ENCODE data around the gene TMEM255A.

The TMEM255A gene

DNA sequence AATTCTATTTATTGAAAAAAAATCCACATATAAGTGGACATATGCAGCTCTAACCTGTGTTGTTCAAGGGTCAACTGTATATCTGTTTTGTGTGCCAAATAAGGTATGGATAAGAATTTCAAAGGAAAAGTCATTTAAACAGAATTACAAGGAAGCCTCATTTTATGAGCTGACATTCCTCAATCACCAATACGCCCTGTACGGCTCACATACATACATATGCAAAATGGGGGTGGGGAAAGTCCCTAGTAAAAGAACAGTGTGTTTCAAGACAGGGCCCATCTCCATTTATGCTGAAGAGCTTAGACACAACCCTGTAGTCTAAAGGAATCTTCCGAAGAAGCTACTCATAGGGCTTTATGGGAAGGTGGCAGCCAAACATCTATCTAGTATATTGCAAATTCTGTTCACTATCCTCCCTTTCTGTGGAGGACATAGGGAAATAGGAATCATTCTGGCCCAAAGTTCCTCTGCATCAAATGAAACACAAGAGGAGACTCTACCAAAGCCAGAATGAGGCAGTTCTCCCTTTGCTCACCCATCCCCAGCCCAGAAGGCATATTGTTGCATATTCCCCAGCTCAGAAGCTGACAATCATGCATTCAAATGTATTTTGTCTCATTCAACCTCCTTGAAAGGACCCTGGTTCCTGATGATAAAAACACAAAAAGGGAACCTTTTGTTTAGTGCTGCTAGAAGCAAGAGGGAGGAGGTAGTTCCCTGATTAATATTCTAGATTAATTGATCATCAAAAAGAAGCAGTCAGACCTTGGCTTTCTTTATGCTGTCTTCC is 74.4 kb downstream of the TMEM255A start:
- no peak for DNase-seq (ENCODE audit: low spot score)
- no peak overlapping the region for H3K27ac ChIP-seq (replicated peaks; ENCODE audit: low read length)

GRCh38 chrX:120235284-120235683 is 76.0 kb downstream of the TMEM255A start:
- no CpG with 5 or more reads among the region's 6 CpGs for WGBS, 2 donors (ENCODE audit: extremely low coverage in 2 of 2, insufficient read length in 2 of 2, insufficient replicate concordance in 1 of 2)
- H3K9ac ChIP-seq (ENCODE audit: low read depth, low read length, poor library complexity): no peak overlapping the region
- peaks cover 0 to 14% of the 10 kb centered on the region in 2 donors for H3K9me3 ChIP-seq (replicated peaks in 1 of 2; ENCODE audit: control insufficient read depth in 2 of 2, insufficient read depth in 1 of 2, low read depth in 1 of 2, low read length in 2 of 2)
- H3K36me3 ChIP-seq (replicated peaks in 1 of 2; ENCODE audit: control insufficient read depth in 2 of 2, insufficient read depth in 2 of 2, low read length in 2 of 2): peaks cover 0 to 3% of the 10 kb centered on the region in 2 donors
- H2AK5ac ChIP-seq (ENCODE audit: low read depth, low read length): no peak overlapping the region
- H2AFZ ChIP-seq (ENCODE audit: low read length): no peak overlapping the region
- H3K4me3 ChIP-seq (ENCODE audit: low read length in 2 of 2): no peak overlapping the region
- H3K4me1 ChIP-seq (ENCODE audit: control insufficient read depth in 2 of 2, insufficient read depth in 1 of 2, low read depth in 1 of 2, low read length in 2 of 2): no peaks in the 10 kb centered on the region
- H3K27me3 ChIP-seq (ENCODE audit: control insufficient read depth in 3 of 3, insufficient read depth in 3 of 3, low read depth in 1 of 3, low read length in 3 of 3): no peaks in the 10 kb centered on the region
- no peak overlapping the region for H3K23ac ChIP-seq (ENCODE audit: low read depth, low read length, poor library complexity)
- no peak overlapping the region for H2BK120ac ChIP-seq (ENCODE audit: low read depth, low read length)
- H2BK5ac ChIP-seq (ENCODE audit: low read length): no peak overlapping the region
- no peak overlapping the region for H4K91ac ChIP-seq (ENCODE audit: low read depth, low read length, poor library complexity)
- no peak overlapping the region for H3K4me2 ChIP-seq (ENCODE audit: insufficient read depth, low read length, poor library complexity, severe bottlenecking)
- no peaks in the 10 kb centered on the region for H3K79me1 ChIP-seq (ENCODE audit: low read depth, low read length)
- H3K27ac ChIP-seq (replicated peaks; ENCODE audit: low read length): no peak overlapping the region
- H3K14ac ChIP-seq (ENCODE audit: low read length): no peak overlapping the region
- H2BK15ac ChIP-seq (ENCODE audit: low read length): no peak overlapping the region
- no peak overlapping the region for H3K4ac ChIP-seq (ENCODE audit: low read length)
- DNase-seq (ENCODE audit: low spot score): no peak
- H2BK12ac ChIP-seq (ENCODE audit: low read length): no peak overlapping the region
- H3K18ac ChIP-seq (ENCODE audit: low read length): no peak overlapping the region
- no peak overlapping the region for H4K8ac ChIP-seq (ENCODE audit: low read depth, low read length)

More for the DNA sequence above, 74.4 kb downstream of the TMEM255A start:
- Histone ChIP-seq H4K8ac (ENCODE audit: low read depth, low read length) (no peak overlapping the region), H3K18ac (ENCODE audit: low read length) (no peak overlapping the region), H3K4ac (ENCODE audit: low read length) (no peak overlapping the region), H2AFZ (ENCODE audit: low read length) (no peak overlapping the region), H2BK12ac (ENCODE audit: low read length) (no peak overlapping the region), H3K4me2 (ENCODE audit: insufficient read depth, low read length, poor library complexity, severe bottlenecking) (no peak overlapping the region), H3K9me3 (replicated peaks in 1 of 2; ENCODE audit: control insufficient read depth in 2 of 2, insufficient read depth in 1 of 2, low read depth in 1 of 2, low read length in 2 of 2) (peaks cover 0 to 5% of the 10 kb centered on the region in 2 donors), H3K27me3 (ENCODE audit: control insufficient read depth in 3 of 3, insufficient read depth in 3 of 3, low read depth in 1 of 3, low read length in 3 of 3) (no peaks in the 10 kb centered on the region), H3K23ac (ENCODE audit: low read depth, low read length, poor library complexity) (no peak overlapping the region), H2BK5ac (ENCODE audit: low read length) (no peak overlapping the region), H3K14ac (ENCODE audit: low read length) (no peak overlapping the region), H3K36me3 (replicated peaks in 1 of 2; ENCODE audit: control insufficient read depth in 2 of 2, insufficient read depth in 2 of 2, low read length in 2 of 2) (peaks cover 0 to 3% of the 10 kb centered on the region in 2 donors), H3K9ac (ENCODE audit: low read depth, low read length, poor library complexity) (no peak overlapping the region), H4K91ac (ENCODE audit: low read depth, low read length, poor library complexity) (no peak overlapping the region), H3K4me1 (ENCODE audit: control insufficient read depth in 2 of 2, insufficient read depth in 1 of 2, low read depth in 1 of 2, low read length in 2 of 2) (no peaks in the 10 kb centered on the region), H2BK120ac (ENCODE audit: low read depth, low read length) (no peak overlapping the region), H3K79me1 (ENCODE audit: low read depth, low read length) (no peaks in the 10 kb centered on the region), H2BK15ac (ENCODE audit: low read length) (no peak overlapping the region), H2AK5ac (ENCODE audit: low read depth, low read length) (no peak overlapping the region), H3K4me3 (ENCODE audit: low read length in 2 of 2) (no peak overlapping the region)
- no CpG with 5 or more reads among the region's 3 CpGs for WGBS, 2 donors (ENCODE audit: extremely low coverage in 2 of 2, insufficient read length in 2 of 2, insufficient replicate concordance in 1 of 2)

DNA sequence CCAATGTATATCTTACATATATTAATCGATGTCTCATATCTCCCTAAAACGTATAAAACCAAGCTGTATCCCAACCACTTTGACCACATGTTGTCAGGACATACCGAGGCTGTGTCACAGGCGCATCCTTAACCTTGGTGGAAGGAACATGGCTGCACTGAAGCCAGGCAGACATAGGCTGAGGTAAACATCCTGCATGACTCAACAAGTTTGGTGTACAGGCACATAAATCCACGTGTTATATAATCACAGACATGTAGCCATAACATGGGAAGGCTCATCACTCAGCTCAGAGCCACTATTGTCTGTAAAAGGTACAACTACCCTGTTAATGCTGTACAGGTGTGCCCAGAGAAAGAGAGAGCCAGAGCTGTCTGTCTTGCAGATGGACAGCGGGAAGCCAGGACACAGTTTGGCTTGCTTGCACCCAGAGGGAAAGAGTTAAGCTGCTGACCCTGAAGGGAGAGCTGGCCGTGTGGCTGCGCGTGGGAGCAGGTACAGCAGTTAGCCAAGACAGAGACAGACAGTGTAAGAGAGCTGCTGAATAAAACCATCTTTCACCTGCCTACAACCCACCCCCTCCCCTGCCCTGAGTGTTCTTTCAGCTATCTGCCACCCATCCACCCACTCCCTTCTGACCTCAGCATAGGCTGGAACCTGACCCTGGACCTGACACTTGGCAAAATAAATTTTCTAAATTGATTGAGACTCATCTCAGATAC is 82.9 kb downstream of the TMEM255A start:
- Histone ChIP-seq H2BK5ac (ENCODE audit: low read length) (no peak overlapping the region), H3K27me3 (ENCODE audit: control insufficient read depth in 3 of 3, insufficient read depth in 3 of 3, low read depth in 1 of 3, low read length in 3 of 3) (no peaks in the 10 kb centered on the region), H3K18ac (ENCODE audit: low read length) (no peak overlapping the region), H2AFZ (ENCODE audit: low read length) (no peak overlapping the region), H4K91ac (ENCODE audit: low read depth, low read length, poor library complexity) (no peak overlapping the region), H2AK5ac (ENCODE audit: low read depth, low read length) (no peak overlapping the region), H3K79me1 (ENCODE audit: low read depth, low read length) (no peaks in the 10 kb centered on the region), H4K8ac (ENCODE audit: low read depth, low read length) (no peak overlapping the region), H3K4me2 (ENCODE audit: insufficient read depth, low read length, poor library complexity, severe bottlenecking) (no peak overlapping the region), H2BK15ac (ENCODE audit: low read length) (no peak overlapping the region), H3K9me3 (replicated peaks in 1 of 2; ENCODE audit: control insufficient read depth in 2 of 2, insufficient read depth in 1 of 2, low read depth in 1 of 2, low read length in 2 of 2) (peaks cover 0 to 14% of the 10 kb centered on the region in 2 donors), H3K4ac (ENCODE audit: low read length) (no peak overlapping the region), H2BK120ac (ENCODE audit: low read depth, low read length) (no peak overlapping the region), H3K4me1 (ENCODE audit: control insufficient read depth in 2 of 2, insufficient read depth in 1 of 2, low read depth in 1 of 2, low read length in 2 of 2) (no peaks in the 10 kb centered on the region), H3K27ac (replicated peaks; ENCODE audit: low read length) (no peak overlapping the region), H3K23ac (ENCODE audit: low read depth, low read length, poor library complexity) (no peak overlapping the region), H3K9ac (ENCODE audit: low read depth, low read length, poor library complexity) (no peak overlapping the region), H3K36me3 (replicated peaks in 1 of 2; ENCODE audit: control insufficient read depth in 2 of 2, insufficient read depth in 2 of 2, low read length in 2 of 2) (no peaks in the 10 kb centered on the region), H2BK12ac (ENCODE audit: low read length) (no peak overlapping the region), H3K4me3 (ENCODE audit: low read length in 2 of 2) (no peak overlapping the region), H3K14ac (ENCODE audit: low read length) (no peak overlapping the region)
- no peak for DNase-seq (ENCODE audit: low spot score)
- no CpG with 5 or more reads among the region's 9 CpGs for WGBS, 2 donors (ENCODE audit: extremely low coverage in 2 of 2, insufficient read length in 2 of 2, insufficient replicate concordance in 1 of 2)

DNA sequence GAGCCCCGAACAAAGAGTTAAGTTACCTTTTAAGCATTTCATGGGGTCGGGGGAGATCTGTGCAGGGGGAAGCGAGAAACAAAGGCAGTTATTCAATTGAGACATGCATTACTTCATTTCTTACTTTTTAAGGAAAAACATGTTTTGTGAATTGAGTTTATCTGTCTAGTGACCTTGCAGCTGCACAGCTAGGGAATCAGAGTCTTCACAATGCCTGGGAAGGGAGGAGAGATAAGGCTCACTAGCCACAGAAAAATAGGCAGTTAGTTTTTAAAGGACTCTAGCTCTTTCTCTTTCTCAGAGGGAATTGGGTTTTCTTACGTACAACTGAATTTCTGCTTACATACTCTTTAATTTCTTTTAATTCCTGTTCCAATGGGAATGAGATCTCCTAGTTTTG is 86.9 kb downstream of the TMEM255A start:
- Histone ChIP-seq H3K18ac (ENCODE audit: low read length) (no peak overlapping the region), H3K4me3 (ENCODE audit: low read length in 2 of 2) (no peak overlapping the region), H3K4me1 (ENCODE audit: control insufficient read depth in 2 of 2, insufficient read depth in 1 of 2, low read depth in 1 of 2, low read length in 2 of 2) (no peaks in the 10 kb centered on the region), H2AK5ac (ENCODE audit: low read depth, low read length) (no peak overlapping the region), H3K4ac (ENCODE audit: low read length) (no peak overlapping the region), H2BK5ac (ENCODE audit: low read length) (no peak overlapping the region), H3K27me3 (ENCODE audit: control insufficient read depth in 3 of 3, insufficient read depth in 3 of 3, low read depth in 1 of 3, low read length in 3 of 3) (no peaks in the 10 kb centered on the region), H3K23ac (ENCODE audit: low read depth, low read length, poor library complexity) (no peak overlapping the region), H2AFZ (ENCODE audit: low read length) (no peak overlapping the region), H3K36me3 (replicated peaks in 1 of 2; ENCODE audit: control insufficient read depth in 2 of 2, insufficient read depth in 2 of 2, low read length in 2 of 2) (no peaks in the 10 kb centered on the region), H3K79me1 (ENCODE audit: low read depth, low read length) (no peaks in the 10 kb centered on the region), H2BK12ac (ENCODE audit: low read length) (no peak overlapping the region), H3K14ac (ENCODE audit: low read length) (no peak overlapping the region), H4K8ac (ENCODE audit: low read depth, low read length) (no peak overlapping the region), H2BK120ac (ENCODE audit: low read depth, low read length) (no peak overlapping the region), H3K9ac (ENCODE audit: low read depth, low read length, poor library complexity) (no peak overlapping the region), H2BK15ac (ENCODE audit: low read length) (no peak overlapping the region), H3K9me3 (replicated peaks in 1 of 2; ENCODE audit: control insufficient read depth in 2 of 2, insufficient read depth in 1 of 2, low read depth in 1 of 2, low read length in 2 of 2) (no peaks in the 10 kb centered on the region), H3K4me2 (ENCODE audit: insufficient read depth, low read length, poor library complexity, severe bottlenecking) (no peak overlapping the region), H3K27ac (replicated peaks; ENCODE audit: low read length) (no peak overlapping the region), H4K91ac (ENCODE audit: low read depth, low read length, poor library complexity) (no peak overlapping the region)
- no peak for DNase-seq (ENCODE audit: low spot score)
- no CpG with 5 or more reads among the region's 4 CpGs for WGBS, 2 donors (ENCODE audit: extremely low coverage in 2 of 2, insufficient read length in 2 of 2, insufficient replicate concordance in 1 of 2)
